DMS 273 (cell line): ENCODE data around the gene QTRT2.

ENCODE experiments used
- DNase-seq: peaks from one replicate; lab custom pipeline; 2025; ENCODE audit not compliant: unreplicated experiment; lab: John Stamatoyannopoulos, UW

The QTRT2 gene

GRCh38 chr3:114056130-114057010, at the start of gene QTRT2, which contains the start of gene CCDC191:
Gene QTRT2, plus strand, starts transcription at chr3:114056737. Its CDS starts 8,521 bp downstream, at chr3:114065258.
Gene CCDC191, minus strand, starts transcription at chr3:114056526. Its CDS starts 60 bp downstream, at chr3:114056466.
- DNase-seq, result peak; percentile 100

DNA sequence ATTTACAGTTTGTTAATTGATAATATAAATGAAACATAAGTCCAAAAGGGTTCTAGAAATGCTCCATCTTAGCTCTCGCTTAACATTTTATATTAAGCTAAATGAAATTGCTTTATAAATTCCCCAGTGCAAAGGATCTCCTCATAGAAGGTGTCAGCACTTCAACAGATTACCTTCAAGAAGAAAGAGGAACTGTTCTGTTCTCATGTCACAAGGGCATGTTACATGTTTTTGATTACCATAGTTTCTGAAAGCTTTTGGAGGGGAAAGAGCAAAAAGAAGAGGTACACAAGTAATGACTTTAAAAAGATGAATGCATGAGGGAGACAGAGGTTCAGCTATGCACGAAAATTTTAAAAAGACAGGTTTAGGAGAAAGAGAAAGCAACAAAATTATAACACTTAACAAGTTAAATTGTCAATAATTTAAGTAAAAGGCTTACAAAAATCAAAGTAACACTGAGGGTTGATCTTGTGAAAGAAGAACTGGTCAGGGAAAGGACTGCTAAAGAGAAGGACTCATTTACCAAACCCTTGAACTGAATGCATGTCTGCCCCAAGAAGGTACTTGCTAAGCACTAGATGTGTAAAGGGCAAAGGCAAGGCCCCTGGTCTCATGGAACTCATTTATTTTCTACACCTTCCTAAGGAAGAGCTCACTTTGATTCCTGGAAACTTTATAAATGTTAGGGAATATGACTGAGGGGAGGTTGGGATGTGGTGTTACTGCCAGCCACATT, 45.3 kb upstream of the QTRT2 start:
- no peak for DNase-seq

DNA sequence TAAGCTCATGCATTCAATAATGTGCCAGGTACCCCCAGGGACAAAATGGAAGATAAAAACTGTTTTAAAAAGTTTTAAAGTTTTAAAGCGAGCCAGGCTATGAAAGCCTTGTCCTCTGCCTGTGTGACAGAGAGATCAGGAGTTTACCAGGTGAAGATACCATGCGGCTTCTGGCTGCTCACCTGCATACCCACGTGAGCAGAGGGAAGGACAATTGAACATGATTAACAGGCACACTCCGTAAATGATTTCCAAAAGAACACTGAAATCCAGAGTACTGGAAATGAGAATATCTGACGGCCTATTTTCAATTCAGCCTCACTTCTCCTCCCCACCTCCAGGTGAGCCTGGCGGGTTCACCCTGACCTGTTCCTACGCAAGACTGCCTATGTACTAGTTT, 42.3 kb upstream of the QTRT2 start:
- no peak for DNase-seq

- DNase-seq, result no peak
Observed at GRCh38 chr3:114019486-114019885, 37.1 kb upstream of the QTRT2 start.

DNA sequence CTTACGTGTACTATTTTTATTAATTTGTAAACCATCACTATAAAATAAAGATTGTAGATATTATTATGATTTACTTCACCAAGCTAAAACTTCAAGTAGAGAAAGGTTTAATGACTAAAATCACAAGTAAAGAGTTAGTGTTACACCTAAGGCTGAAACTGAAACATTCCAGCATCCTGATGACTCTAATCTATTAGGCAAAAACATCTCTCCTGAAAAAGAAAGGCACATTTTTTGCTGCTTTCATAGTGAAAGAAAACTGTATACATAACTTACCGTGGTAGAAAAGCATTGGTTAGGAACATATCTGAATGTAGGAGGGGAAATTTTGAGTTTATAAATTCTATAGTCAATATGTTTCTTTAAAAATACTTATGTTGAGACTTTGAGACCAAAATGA, 35.6 kb upstream of the QTRT2 start:
- DNase-seq, result no peak

DNA sequence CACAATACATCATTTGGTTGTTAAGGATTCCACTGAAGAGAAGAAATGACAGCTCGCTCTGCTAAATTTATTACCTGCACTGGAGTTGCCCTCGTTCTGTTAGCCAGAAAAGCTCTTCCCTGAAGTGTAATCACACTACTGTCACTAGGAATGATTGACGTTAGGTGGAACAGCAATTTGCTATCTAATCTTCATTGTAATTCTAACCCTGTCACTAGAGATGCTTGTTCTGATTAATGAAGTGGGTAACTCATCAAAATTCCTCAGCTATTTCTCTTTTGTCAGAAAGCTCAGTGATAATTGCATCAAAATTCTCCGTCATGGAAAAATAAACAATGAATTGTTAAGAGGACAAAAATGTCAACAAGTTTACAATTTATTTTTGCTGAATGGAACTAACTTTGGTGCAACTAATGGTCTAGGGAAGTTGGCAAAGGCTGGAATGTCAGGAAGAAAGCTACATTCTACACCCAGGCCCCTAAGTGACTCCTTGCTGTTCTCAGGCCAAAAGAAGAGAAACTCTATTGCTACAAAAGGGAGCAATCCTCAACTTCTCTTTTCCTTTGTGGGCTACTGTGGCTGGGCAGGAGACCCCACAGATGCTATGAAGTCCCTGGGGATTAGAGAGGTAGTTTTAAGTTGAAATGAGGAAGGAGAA, 34.3 kb upstream of the QTRT2 start:
- no peak for DNase-seq

- DNase-seq, result no peak
Observed at GRCh38 chr3:114025451-114025850, 31.1 kb upstream of the QTRT2 start.

DNA sequence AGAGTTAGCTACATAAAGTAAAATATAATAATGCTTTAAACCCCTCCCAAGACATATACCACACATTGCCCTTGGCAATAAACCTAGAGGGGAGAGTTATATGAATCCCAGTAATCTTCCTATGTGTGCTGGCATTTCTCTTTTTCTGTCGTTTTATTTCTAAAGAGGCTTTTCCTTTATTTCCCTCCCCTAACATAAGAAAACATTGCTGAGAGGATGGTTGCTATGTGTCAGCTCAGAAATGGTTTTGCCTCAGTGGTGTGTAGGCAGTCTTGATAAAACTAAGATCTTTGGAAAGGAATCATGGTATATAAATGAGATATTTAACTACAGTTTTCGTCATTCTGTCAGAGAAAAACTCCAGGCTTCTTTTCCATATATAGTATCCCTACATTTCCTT, 30.2 kb upstream of the QTRT2 start:
- DNase-seq, result no peak

DNA sequence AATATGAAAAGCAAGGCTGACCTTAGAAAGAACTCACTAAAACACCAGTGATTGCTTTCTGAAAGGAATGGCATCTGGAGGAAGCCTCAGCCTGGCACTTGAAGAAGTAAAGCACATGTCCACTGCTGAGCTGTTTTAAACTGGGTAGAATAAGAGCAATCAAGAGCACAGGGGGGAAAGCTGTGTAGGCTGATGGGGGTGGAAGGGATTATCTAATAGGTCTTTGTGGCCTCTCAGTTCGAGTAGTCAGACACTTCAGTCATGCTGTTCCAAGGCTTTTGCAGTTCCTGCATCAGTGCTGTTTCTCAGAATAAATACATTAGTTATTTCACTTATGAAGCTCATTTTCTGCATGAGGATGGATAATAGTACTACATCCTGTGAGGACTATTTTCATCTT, 22.8 kb upstream of the QTRT2 start:
- DNase-seq, result no peak

- no peak for DNase-seq
Observed at GRCh38 chr3:114034211-114034610, 22.3 kb upstream of the QTRT2 start.

- DNase-seq, result no peak
Observed at GRCh38 chr3:114034787-114035545, 21.6 kb upstream of the QTRT2 start.

DNA sequence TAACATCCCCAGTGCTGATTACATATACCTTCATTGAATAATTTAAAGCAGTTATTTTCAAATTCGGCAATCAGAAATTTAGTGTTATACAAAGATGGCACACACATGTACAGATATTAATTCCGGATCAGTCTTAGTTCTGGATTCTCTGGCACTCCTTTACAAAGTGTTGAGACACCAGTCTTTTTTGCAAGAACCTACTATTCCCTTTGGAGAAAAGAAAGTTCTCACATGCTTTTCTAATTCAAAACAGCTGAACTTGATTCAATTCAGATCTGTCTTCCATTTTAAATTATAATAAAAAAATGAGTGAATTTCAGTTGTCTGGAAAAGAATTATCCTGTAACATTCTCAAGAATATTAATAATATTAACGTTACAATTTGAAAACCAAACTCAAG, 20.6 kb upstream of the QTRT2 start:
- no peak for DNase-seq

GRCh38 chr3:114043205-114043604, 13.3 kb upstream of the QTRT2 start:
- DNase-seq, result no peak

GRCh38 chr3:114052216-114052615, 4.3 kb upstream of the QTRT2 start:
- DNase-seq, result no peak

- no peak for DNase-seq
Observed at GRCh38 chr3:114057011-114057347, 442 bp downstream of the QTRT2 start.

GRCh38 chr3:114058646-114059045, 2.1 kb downstream of the QTRT2 start:
- DNase-seq, result no peak

GRCh38 chr3:114060906-114061655, 4.5 kb downstream of the QTRT2 start:
- peak; percentile 20 for DNase-seq

DNA sequence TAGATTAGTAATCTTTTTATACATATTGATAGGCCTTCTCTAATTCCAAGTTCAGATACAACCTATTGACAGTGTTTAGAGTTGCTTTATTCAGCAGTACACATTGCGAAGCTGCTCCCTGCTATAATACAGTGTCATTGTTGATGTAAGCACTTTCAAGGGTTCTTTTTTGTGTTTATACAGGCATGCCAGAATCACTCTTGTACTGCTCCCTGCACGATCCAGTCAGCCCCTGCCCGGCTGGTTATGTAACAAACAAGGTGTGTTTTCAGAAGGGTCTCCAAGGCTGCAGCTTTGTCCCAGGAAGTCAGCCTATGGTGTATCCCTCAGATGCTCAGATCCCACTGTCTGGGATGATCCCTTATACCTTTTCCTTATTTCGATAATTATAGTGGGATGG, 11.3 kb downstream of the QTRT2 start:
- DNase-seq, result no peak

GRCh38 chr3:114068336-114068735, 11.8 kb downstream of the QTRT2 start:
- DNase-seq, result no peak

GRCh38 chr3:114071786-114072185, 15.2 kb downstream of the QTRT2 start:
- no peak for DNase-seq
